ENCODE data around the gene SARM1. TPM values are rescaled to one million over a fixed set of nuclear protein-coding genes. Genes with fewer than 3 reads are reported as not detected.
A peak's percentile ranks its signal among the peaks of the same experiment; 100 is the strongest.

Gene SARM1
- total and polyA plus RNA-seq, 9 of the 15 experiments (the other 6 are each of a cell fraction or from before 2014, with no cell fraction given), result 0.04 to 0.55 (median 0.11) TPM; not detected in 2

DNA sequence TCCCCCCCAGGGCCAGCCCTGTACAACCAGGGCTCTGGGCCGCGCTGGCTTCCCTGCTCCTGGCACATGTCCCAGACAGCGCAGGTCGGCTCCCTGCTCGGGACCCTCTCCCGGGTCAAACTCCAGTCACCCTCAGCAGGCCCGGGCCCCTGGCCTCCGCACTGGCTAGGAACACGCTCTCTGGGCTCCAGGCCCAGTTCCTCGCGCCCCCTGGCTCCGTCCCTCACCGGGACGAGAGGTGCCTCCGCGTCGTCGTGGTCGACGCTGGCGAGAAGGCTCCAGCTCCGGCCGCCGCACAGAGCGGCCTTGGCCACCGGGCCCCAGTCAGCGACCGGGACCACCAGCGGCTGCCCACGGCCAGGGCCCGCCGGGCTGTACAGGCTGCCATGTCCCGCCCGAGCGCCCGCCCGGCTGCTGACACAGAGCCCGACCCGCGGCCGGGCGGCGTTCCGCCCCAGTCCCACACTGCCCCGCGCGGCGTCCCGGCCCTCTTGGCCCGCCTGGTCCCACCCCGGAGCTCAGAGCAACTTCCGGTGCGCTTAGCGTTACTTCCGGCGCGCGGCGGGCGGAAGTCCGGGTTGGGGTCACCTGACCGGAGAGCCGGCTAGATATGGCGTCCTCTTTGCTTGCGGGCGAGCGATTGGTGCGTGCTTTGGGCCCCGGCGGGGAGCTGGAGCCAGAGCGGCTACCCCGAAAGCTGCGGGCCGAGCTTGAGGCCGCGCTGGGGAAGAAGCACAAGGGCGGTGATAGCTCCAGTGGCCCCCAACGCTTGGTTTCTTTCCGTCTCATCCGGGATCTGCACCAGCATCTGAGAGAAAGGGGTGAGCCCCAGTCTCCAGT, 14.2 kb upstream of the SARM1 start, which contains the start of gene POLDIP2 (continued):
- TF ChIP-seq TBL1XR1 (IDR thresholded peaks at IDR 0.05; ENCODE audit: low read length in 2 of 2) (peak in 1 of 2 experiments; percentile 23; a peak in 1 of 4 replicates), PKNOX1 (IDR thresholded peaks at IDR 0.05) (peak; percentile 75), SRSF7 (optimal IDR thresholded peaks at IDR 0.05; ENCODE audit: low read depth, low read length) (no peak)

DNA sequence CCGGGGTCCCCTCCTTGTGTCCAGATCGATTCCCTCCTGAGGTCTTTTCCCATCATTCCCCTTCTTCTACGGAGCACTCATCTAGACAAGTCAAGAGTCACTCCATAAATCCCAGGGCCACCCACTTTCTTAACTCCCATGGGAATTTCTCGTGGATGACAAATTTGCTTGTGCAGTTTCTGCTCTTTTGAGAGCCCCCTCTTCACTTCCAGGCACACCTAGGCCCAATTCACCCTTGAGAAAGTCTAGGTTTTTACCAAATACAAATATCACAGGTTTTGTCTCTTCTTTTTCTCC, 13.6 kb upstream of the SARM1 start:
- Histone ChIP-seq H3K9me1 (ENCODE audit: control insufficient read depth, insufficient read depth, low read length) (no peaks in the 10 kb centered on the region), H3K9ac (ENCODE audit: insufficient read depth in 1 of 2, low read depth in 2 of 2, low read length in 2 of 2) (peak overlapping the region; percentile 95 to 96), H3K27ac (ENCODE audit: extremely low read depth, low read depth, low read length) (peak overlapping the region; percentile 89), H3K9me3 (replicated peaks; ENCODE audit: control insufficient read depth, insufficient read depth, low read depth, low read length) (no peaks in the 10 kb centered on the region), H3K36me3 (ENCODE audit: control insufficient read depth, insufficient read depth, low read length) (peaks cover 67% of the 10 kb centered on the region), H3K27me3 (ENCODE audit: control insufficient read depth in 2 of 2, insufficient read depth in 2 of 2, low read length in 2 of 2) (no peaks in the 10 kb centered on the region), H3K4me1 (replicated peaks in 1 of 2; ENCODE audit: control insufficient read depth in 2 of 2, insufficient read depth in 2 of 2, low read length in 2 of 2) (peaks cover 5 to 10% of the 10 kb centered on the region in 2 experiments; a peak in 3 of 5 replicates), H4K20me1 (replicated peaks; ENCODE audit: control insufficient read depth, insufficient read depth, low read length) (no peaks in the 10 kb centered on the region), H3K4me3 (peak overlapping the region; percentile 99), H3K4me2 (ENCODE audit: insufficient read depth, low read length) (peak overlapping the region; percentile 91), H2AFZ (ENCODE audit: low read depth, low read length) (peak overlapping the region; percentile 96), H3K79me2 (ENCODE audit: control insufficient read depth, insufficient read depth, low read length) (peaks cover 34% of the 10 kb centered on the region)
- ATAC-seq (no peak), FAIRE-seq (no peak), DNase-seq (ENCODE audit: extremely low read depth in 1 of 4, low spot score in 3 of 4) (no peak)
- ChIA-PET POLR2A (interaction anchor here (0.6 to 4.0 kb wide), 13 partner anchors 8 to 707 kb away, joined by 3 to 31 read pairs (median 5); partner anchors contain the start of genes IFT20, TNFAIP1 and VTN), CTCF (ENCODE audit: low intra/inter-chr PET ratio) (no interaction called here)
- in situ Hi-C loops (cut with MboI) (no loop called here), intact Hi-C loops (cut with micrococcal nuclease) (no loop called here)
- TF ChIP-seq GABPA (tag; conservative IDR thresholded peaks at IDR 0.05; ENCODE audit: low read depth) (0 out of 2 replicates have a peak, but pooled peaks have one; percentile 83), AFF1 (IDR thresholded peaks at IDR 0.05; ENCODE audit: low read depth in 1 of 2, partially characterized antibody in 2 of 2) (peak in 1 of 2 experiments; percentile 1), CHD1 (IDR thresholded peaks at IDR 0.05; ENCODE audit: low read length) (peak; percentile 30), POLR2AphosphoS2 (IDR thresholded peaks at IDR 0.05; ENCODE audit: low read length) (no peak)
- 0% methylated on average over 4 of the region's 4 CpGs for WGBS (ENCODE audit: insufficient coverage, low coverage, missing lambda C conversion rate)
- BruUV-seq (replicated peaks), result no TSS peak

Data from K562 (cell line).